8988T (cell line): Measurements from ENCODE around the gene NKX1-1.
"Not testable (repeated sequence)": the region's sequence is repeated elsewhere in the genome, so short reads cannot be mapped to it uniquely, and the experiment has no call there.

Experiments
- DNase-seq: peaks from one replicate; pipeline ENCODE4 v3.0.0; 2011

The NKX1-1 gene

DNA sequence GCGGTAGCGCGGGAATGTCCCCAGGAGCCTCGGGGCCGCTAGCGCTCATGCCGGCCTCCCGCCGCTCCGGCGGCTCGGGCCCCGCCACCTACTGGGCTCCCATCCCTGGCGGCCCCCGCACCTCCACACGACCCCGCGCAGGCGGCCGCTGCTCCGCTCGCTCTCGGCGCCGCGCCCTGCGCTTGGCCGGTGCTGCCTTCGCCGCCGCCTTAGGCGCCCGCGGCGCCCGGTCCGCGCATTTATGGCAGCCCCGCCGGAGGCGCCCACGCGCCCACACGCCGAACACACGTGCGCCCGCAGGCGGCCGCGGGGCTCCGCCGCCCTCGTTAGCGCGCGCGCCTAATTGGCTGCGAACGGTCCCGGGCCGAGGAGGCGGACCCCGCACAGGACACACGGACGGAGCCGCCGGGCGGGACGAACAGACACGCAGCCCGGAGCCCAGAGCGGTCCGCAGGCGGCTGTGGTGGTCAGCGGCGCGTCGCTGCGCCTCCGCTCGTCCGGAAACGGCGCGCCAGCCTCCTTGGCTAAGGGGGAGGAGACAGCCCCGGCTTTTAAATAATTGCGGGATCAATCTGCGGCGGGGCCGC is at the start of gene NKX1-1:
TSS of gene NKX1-1 (minus strand) at position 49 of the 587 bp plus-strand sequence. CDS start at position 49, 0 bp downstream.
- peak; percentile 52 for DNase-seq

DNA sequence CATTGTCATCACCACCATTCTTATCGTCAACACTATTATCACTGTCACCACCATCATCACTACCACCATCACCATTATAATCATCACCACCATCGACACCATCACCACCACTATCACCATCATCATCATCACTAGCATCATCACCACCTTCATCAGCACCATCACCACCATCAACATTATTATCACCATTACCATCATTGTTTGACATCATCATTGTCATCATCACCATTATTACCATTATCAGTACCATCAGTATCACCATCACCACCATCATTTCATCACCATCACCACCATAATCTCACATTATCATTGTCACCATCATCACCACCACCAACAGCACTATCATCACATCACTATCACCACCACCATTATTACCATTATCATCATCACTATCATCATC is 47.5 kb upstream of the NKX1-1 start:
- no peak for DNase-seq

DNA sequence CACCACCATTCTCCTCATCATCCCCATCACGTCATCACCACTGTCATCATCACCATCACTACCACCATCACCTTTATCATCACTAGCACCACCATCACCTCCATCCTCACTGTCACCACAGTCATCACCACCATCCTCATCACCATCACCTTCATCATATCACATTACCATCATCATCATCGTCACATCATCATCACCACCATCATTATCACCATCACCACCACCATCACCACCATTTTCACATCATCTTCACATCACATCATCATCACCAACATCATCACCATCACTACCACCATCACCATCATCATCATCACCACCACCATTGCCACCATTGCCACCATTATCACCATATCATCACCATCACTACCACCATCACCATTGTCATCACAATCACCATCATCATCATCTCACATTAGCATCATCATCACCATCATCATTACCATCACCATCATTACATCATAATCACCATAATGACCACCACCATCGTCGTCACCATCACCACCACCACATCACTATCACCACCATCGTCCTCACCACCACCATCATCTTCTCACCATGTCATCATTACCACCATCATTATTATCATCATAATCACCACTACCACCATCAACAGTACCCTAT is 46.3 kb upstream of the NKX1-1 start:
- no peak for DNase-seq

DNA sequence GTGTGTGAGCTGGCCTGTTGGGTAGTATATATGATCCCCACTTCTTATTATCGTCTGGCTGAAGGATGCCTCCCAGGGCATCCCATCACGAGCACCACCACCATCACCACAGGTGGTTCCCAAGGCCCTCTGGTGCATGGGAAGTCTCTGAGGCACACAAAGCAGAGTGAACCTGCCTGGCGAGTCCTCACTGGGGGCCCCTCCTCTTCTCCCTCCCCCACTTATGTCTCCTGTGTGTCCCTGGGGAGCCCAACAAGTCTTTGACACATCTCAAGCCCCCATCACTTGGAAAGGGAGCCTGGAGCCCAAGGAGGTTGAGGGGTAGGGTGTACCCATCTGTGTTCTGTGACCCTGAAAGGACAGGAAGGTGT is 45.5 kb upstream of the NKX1-1 start:
- DNase-seq: no peak

DNA sequence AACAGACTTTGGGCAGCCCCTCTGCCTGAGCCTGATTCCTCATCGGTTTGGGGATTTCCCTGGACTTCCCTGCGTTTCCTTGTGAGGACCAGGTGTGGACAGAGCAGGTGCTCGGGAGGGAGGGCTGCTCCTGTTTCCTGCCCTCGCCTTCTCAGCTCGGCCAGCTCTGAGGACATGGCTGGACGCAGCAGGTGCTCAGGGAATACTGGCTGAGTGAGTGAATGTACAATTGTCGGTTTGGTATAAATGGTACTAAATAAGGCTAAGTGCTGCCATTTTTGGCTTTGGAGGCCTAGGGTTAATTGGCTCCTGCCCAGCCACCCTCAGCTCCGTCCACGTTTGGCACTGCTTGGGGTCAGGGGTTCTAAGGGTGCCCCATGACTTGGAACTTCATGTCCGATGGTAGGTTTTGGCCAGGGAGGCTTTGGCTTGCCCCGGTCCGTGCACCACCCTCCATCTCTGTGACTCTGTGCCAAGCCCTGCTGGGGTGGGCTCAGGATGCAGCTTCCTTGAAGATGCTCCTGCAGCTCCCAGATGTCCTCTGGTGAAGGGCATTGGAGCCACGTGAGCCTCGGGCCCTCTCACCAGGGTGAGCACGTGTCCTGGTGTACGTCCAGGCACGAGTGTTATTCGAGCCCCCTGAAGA is 45.0 kb upstream of the NKX1-1 start:
- DNase-seq: no peak

DNA sequence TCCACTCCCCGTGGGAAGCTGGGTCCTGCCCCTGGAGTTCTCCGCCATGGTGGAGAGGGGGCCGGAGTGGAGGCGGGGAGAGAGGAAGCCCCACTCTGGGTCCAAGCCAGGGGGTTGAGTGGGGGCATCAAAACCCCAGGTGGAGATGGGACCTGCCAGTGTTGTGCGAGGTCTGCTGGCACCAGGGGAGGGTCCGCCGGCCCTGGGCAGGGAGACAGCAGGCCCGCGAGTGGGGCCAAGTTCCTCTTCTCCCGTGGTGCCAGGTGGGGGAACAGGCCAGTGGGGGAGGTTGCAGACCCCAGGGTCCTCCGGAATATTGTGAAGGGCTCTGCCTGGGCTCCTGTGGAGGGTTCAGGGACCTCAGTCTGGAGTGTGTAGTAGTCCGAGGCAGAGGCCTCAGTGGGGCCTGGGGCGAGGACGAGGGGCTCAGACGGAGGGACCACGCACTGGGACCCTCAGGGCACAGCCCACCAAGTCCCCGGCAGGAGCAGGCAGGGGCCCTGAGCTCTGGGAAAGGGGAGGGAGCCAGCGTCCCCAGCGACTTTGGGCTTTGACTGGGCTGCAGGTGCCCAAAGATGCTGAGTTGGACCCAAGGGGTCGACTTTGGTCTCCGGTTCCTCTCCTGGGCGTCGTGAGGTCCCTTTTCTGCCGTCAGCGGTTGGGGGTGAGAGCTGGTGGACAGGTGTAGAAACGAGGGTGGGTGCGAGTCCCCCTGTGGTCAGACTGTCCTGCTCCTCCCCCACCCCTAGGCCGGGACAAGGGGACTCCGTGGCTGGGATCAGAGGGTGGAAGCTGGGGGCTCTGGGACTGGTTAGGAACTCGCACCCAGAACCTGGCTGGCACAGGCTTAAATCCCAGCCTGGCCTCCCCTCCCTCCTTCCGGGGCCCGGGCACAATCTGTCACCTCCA is 43.8 kb upstream of the NKX1-1 start:
- DNase-seq: no peak

DNA sequence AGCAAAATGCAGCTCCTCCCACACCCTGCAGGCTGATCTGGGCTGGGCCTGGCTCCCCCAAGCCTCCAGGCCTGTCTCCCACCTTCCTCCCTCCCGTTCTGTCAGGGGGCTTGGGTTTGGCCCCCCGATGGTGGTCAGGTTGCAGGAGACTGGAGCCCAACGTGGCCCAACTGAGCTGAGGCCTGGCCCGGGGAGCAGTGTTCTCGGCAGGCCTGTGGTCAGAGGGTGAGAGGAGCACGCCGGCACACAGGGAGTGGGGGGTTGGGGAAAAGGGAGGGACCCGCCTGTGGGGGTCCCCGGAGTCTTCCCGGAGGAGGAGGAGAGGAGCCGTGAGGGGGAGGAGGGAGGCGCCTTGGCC is 43.2 kb upstream of the NKX1-1 start:
- DNase-seq: no peak

DNA sequence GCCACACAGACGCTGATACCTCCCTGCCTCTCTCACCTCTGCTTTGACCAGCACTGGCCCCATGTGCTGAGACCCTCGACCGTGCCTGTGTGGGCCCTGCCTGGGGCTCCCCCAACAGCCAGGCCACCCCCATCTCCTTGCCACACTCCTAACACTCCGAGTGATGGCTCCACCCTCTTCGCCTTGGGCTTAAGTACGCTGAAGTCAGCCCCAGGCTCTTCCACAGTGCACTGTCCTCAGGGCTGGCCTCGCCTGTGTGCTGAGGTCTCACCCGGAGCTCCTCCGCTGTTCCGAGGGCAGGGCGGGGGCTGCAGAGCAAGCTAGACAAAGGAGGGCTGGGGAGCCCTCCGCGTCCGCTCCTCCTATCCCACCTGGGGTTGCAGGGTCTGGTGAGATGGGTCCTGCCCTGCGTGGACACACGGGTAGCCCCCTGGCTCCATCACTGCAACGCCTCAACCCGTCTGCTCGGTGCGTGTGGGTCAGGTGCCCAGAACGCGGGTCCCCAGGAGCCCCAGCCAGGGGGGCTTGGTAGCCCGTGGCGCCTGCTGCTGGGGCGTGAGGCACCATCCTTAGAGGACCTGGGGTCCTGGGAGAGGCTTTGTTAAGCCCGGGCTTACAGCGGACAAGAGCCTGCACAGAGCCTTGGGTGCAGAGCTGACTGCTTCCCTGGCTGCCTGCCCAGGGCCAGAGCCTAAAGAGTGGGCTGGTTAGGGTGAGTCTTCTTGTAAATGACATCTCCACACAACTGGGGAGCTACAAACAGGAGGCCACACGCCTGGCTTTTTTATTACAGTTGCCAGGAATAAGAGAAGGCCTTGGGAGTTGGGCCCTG is 42.6 kb upstream of the NKX1-1 start:
- no peak for DNase-seq

DNA sequence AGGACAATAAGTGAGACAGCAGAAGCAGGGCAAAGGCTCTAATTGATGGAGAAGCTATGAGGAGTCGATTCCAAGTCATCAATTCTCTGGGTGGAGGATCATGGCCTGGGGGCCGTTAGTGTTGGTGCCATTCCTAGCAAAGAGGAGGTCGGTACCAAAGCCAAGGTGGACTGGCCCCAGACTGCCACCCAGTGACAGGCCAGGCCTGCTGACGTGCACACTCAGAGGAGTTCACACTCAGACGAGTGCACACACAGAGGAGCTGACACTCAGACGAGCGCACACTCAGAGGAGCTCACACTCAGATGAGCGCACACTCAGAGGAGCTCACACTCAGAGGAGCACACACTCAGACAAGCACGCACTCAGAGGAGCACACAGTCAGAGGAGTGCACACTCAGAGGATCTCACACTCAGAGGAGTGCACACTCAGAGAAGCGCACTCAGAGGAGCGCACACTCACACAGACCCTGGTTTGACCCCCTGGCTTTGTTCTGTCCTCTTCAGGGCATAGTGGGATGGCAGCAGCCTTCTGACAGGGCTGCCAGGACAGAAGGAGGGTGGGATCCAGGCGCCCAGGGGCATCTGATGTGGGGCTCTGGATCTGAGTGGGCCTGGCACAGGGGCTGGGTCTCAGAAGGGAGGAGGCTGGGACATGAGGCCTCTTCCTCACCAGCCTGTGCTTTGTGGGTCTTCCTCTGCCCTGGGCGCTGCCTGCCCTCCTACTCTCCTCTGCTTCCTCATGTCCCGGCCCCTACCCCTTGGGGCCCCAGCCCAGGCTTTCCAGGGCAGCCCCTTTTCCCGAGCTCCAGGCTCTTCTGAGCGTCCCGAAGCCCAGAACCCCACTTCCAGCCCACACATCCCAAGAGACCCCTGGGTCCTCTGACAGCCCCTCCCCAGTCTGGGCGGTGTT is 41.7 kb upstream of the NKX1-1 start:
- DNase-seq: no peak

DNA sequence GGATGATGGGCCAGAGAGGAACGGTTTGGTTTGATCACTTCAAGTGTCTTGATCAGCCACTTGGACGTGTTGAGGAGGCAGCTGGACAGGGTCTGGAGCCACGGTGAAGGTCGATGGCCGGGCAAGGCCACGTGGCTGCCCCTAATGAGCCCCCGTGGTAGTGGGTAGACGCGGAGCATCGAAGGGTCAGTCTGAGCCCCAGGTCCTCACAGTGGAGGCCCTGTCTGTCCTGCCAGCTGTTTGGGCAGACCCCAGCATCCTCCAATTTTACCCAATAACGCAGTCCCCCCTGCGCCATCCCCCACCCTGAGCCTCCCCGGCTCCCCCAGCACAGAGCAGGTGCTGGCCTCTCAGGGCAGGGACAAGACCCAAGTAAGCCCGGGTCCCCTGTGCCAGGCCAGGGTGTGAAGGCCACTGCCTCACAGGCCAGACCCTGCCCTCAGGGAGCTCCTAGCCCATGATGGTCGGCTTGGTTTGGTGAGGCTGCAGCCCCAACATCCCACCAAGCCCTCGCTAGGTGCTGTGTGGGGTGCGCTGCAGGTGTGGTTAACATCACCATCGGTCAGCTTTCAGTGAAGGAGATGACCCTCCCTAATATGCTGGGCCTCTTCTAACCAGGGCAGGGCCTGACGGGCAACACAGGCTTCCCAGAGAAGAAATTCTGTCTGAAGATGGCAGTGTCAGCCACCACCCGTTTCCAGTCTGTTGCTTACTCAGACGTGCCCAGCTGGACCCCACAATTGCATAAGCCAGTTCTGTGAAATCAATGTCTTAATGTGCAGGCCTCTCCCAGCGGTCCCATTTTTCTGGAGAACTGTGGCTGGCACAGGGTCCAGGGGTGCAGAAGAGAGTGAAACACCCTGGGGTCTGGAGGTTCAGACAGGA is 40.5 kb upstream of the NKX1-1 start:
- no peak for DNase-seq

DNA sequence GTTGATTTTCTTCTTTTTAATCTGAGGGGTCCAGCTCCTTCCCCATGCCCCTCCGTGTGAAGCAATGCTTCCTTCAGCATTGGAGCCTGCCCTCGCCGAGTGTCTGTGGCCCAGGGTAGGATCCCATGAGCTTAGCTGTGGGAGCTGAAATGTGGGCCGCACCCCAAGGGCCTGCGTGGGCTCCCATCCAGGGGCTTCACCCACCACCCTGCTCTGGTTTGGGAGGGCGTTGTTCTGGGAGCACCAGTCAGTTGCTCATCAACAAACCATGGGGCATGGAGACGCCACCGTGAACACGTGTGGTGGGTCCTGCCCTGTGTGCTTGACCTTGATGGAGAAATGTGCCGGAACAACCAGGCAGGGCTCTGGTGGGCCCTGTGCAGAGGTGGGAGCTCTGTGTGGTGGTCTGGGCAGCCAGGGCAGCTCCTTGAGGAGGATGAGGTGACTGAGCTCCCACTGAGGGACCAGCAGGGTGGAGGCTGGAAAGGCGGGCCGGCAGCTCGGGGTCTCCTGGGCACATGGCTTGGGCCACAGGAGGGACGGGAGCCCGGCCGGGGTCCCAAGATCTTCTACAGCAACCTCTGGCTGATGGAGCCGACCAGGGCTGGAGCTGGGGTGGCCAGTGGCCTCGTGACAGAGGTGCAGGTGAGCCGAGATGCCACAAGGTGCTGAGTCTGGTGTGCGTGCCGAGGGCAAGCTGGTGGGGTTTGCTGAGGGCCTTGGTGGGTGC is 39.6 kb upstream of the NKX1-1 start:
- DNase-seq: no peak

DNA sequence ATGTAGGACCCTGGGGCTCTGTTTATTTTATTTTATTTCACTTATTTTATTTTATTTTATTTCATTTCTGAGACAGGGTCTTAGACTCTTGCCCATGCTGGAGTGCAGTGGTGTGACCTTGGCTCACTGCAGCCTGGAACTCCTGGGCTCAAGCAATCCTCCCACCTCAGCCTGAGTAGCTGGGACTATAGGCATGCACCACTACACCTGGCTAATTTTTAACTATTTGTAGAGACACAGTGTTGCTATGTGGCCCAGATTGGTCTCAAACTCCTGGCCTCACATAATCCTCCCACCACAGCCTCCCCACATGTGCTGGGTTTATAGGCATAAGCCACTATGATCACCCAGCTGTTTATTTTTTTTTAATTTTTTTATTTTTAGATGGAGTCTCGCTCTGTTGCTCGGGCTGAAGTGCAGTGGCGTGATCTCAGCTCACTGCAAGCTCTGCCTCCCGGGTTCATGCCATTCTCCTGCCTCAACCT is 37.5 kb upstream of the NKX1-1 start:
- not testable (repeated sequence) for DNase-seq

DNA sequence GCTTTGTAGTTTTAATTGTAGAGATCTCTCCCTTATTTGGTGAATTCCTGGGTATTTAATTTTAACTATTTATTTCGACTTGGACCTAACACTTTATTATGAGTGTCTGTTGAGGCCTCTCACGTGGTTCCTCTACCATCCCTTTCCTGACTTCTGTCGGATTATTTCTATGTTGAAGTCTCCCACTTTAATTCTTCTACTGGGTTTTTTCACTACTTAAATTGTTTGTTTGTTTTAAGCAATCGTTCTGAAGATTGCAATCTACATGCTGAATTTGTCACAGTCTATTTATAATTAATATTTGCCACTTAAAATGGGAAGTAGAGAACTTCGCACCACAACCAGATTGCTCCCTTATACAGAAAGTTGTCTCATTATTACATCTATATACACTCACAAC is 20.8 kb upstream of the NKX1-1 start:
- no peak for DNase-seq

DNA sequence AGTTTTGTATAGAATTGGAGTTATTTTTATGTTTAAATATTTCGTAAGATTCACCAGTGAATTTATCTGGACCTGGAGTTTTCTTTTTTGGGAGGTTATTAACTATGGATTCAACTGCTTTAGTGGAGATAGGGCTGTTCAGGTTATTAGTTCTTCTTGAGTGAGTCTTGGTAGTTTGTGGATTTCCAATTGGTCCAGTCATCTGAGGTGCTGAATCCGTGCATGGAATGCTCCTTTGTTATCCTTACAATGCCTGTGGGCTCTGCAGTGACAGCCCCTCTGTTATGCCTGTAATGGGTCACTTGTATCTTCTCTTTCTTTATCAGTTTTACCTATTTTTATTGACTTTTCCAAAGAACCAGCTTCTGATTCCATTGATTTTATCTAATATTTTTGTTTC is 15.4 kb upstream of the NKX1-1 start:
- DNase-seq: no peak

DNA sequence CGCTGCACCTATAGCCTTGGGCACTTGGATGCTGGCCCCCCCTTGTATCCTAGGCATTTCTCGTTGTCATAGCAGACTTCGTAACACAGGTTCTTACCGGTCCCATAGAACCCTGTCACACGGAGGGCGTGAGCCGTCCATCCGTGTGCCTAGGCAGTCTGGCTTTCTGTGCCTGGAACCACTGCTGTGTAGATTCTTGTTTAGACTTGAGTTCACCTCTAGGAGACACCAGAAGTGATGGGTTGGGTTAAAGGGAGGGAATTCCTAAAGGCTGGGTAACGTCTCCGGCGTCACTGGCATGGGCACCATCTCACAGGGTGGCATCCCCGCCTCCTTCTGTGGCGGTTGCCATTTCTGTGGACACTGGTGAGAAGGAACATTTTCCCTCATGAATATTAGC is 13.5 kb upstream of the NKX1-1 start:
- no peak for DNase-seq

DNA sequence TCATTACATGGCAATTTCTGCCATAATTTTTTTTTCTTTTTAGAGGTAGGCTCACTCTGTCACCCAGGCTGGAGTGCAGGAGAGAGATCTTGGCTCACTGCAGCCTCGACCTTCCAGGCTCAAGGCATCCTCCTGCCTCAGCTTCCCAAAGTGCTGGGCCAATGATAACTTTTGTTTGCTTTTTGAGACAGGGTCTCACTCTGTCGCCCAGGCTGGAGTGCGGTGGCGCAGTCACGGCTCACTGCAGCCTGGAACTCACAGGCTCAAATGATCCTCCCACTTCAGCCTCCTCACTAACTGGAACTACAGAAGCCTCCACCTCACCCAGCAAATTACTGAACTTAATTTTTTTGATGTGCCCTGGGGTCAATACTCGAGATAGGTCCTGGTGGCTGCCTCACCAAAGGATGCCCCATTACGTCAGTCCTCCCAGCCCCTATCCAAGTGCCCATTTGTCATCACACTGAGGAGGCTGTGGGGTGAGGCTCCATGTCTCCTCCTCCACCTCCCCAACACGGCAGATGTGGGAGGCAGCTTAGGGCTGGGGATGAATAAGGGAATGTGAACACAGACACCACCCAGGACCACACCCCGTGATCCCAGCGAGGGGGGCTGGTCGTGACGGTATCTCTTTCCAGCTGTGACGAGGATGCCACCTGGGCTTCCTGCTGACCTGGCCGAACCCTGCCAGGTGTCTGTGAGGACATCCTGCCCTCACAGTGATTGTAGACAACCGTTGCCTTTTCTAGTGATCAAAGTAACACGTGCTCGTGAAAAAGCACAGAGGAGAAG is 12.4 kb upstream of the NKX1-1 start:
- DNase-seq: no peak

DNA sequence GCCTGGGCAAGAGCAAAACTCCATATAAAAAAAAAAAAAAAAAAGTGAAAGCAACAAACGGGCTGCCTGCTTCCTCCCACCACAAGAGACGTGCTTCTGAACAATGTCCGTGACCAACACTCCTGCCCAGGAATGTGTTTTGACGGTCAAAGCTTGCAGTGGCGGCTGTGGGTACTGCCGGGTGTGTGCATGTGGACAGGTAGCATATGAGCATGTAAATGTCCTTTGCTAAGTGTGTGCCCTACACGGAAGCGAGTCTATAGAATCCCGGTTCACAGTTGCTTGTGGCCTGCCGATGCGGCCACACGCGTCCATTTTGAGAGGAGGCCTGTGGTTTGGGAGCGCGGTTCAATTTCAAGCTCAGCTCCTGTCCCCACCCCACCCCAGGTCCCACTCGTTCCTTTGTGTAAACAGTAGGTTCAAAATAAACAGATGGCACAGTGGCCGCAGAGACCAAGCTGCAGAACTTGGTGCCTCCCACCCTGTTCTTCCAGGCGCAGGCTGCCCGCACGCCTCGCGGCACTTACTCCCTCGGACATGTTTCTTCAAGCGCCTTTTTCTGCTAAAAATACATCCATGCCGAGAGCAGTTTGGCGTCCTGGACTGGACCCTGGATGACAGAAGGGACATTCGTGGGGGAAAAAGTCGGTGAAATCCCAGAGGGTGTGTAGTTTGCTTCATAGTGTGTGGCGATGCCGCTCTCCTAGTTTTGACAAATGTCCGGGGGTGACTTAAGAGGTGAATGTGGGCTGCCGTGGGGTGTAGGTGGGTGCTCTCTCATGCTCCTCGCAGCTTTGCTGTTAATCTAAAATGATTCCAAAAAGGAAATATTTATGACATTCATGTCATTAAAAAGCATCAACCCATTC is 11.5 kb upstream of the NKX1-1 start:
- DNase-seq: peak; percentile 70

DNA sequence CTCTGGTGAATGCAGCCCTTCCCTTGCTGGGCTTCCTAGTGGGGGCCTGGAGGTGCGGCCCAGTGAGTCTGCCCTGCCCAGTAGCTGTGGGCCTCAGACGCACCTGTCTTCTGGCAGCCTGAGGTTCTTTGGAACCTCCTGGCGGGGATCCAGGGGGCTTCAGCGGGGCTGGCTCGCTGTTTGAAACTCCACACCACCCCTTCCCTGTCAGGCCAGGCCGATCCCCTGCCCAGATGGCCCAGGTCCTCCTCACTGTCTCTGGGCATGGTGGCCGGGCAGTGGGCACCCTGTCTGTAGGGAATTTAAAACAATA is 10.7 kb upstream of the NKX1-1 start:
- DNase-seq: peak; percentile 11
